ENCODE data around the gene TBC1D13.

DNA sequence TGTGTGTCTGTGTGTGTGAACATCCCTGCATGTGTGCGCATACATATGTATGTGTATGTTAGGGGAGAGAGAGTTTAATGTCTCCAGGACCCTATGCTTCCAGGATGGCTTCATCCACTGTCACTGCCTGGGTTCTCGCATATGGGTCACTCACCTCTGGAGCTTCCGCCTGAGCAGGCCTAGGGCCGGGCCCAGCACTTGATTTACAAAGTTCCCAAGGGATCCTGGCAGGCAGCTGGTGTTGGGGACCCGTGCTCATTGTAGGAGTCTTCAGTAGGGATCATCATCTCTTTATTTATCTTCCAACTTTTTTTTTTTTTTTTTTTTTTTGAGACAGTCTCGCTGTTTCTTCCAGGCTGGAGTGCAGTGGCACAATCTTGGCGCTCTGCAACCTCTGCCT lies 13.0 kb downstream of the TBC1D13 start:
- TF ChIP-seq POLR2A (IDR thresholded peaks at IDR 0.05): no peak
- TF ChIP-seq, protein P1, sequence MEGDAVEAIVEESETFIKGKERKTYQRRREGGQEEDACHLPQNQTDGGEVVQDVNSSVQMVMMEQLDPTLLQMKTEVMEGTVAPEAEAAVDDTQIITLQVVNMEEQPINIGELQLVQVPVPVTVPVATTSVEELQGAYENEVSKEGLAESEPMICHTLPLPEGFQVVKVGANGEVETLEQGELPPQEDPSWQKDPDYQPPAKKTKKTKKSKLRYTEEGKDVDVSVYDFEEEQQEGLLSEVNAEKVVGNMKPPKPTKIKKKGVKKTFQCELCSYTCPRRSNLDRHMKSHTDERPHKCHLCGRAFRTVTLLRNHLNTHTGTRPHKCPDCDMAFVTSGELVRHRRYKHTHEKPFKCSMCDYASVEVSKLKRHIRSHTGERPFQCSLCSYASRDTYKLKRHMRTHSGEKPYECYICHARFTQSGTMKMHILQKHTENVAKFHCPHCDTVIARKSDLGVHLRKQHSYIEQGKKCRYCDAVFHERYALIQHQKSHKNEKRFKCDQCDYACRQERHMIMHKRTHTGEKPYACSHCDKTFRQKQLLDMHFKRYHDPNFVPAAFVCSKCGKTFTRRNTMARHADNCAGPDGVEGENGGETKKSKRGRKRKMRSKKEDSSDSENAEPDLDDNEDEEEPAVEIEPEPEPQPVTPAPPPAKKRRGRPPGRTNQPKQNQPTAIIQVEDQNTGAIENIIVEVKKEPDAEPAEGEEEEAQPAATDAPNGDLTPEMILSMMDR (IDR thresholded peaks at IDR 0.05): no peak
